Endothelial cell of coronary artery (primary cell): ENCODE measurements around the gene DAO. TPM values are rescaled to one million over a fixed set of nuclear protein-coding genes. Genes with fewer than 3 reads are reported as not detected.

Experiments
- total RNA-seq: library from RNA; depleted of rRNA; stranded (reverse); fragments of >200 nt; gene quantifications from 2 replicates; pipeline ENCODE4 v1.2.3, GENCODE V29; 2014

Gene DAO
- total RNA-seq = not detected in 2 replicates

GRCh38 chr12:108879615-108880254 is at the start of gene DAO:
DAO (plus strand) TSS chr12:108880092; CDS start chr12:108885007, 4,915 bp downstream.

Other genes starting within 250 kb of the DAO start
- 0.27 and 0.38 TPM in 2 replicates for gene SELPLG, start 246.2 kb upstream of the DAO start, total RNA-seq
- 159 and 295 TPM in 2 replicates for gene CORO1C, start 148.6 kb upstream of the DAO start, total RNA-seq
- 9.3 and 19.8 TPM in 2 replicates for gene SSH1, start 22.5 kb upstream of the DAO start, total RNA-seq
- not detected in 2 replicates for gene SVOP, start 141.0 kb downstream of the DAO start, total RNA-seq
- gene USP30, start 172.5 kb downstream of the DAO start, total RNA-seq = 4.3 and 5.2 TPM in 2 replicates
- 13.8 and 14.3 TPM in 2 replicates for gene ALKBH2, start 213.4 kb downstream of the DAO start, total RNA-seq
- gene UNG, start 217.5 kb downstream of the DAO start, total RNA-seq = 23.9 and 24.7 TPM in 2 replicates
- gene ACACB, start 236.5 kb downstream of the DAO start, total RNA-seq = 0.66 and 1.3 TPM in 2 replicates